Measurements from ENCODE around the gene DISC1.

DNA sequence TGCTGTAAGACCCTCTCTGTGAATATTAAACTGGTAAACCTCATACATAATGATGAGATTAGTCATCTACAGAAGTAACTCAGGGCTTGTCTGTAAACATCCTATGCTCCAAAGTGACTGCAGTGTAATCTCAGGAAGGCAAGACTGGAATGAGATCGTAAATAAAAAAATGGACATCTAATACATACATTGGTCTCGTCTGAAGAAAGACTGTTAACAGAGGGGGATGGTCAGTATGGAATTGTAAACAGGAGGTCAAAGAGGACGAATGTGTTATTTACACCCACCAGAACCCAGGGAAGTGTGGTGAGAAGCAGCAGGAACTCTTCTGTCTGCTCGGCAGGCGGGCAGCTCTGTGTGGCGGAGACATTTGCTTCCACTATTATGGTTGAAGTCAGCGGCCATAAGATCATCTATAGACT is 51.4 kb downstream of the DISC1 start:
- TF ChIP-seq POLR2A (IDR thresholded peaks at IDR 0.05; ENCODE audit: extremely low read depth, insufficient read length) (no peak), MAX (IDR thresholded peaks at IDR 0.05; ENCODE audit: low read depth, low read length) (no peak), MYC (IDR thresholded peaks at IDR 0.05; ENCODE audit: low read depth, low read length) (no peak)
- TF ChIP-seq, protein P1, sequence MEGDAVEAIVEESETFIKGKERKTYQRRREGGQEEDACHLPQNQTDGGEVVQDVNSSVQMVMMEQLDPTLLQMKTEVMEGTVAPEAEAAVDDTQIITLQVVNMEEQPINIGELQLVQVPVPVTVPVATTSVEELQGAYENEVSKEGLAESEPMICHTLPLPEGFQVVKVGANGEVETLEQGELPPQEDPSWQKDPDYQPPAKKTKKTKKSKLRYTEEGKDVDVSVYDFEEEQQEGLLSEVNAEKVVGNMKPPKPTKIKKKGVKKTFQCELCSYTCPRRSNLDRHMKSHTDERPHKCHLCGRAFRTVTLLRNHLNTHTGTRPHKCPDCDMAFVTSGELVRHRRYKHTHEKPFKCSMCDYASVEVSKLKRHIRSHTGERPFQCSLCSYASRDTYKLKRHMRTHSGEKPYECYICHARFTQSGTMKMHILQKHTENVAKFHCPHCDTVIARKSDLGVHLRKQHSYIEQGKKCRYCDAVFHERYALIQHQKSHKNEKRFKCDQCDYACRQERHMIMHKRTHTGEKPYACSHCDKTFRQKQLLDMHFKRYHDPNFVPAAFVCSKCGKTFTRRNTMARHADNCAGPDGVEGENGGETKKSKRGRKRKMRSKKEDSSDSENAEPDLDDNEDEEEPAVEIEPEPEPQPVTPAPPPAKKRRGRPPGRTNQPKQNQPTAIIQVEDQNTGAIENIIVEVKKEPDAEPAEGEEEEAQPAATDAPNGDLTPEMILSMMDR (IDR thresholded peaks at IDR 0.05; ENCODE audit: low read depth, low read length): no peak

Measured in NB4 (cell line).